ENCODE data around the gene GLA. TPM values are rescaled to one million over a fixed set of nuclear protein-coding genes. Genes with fewer than 3 reads are reported as not detected.

The GLA gene
- total and polyA plus RNA-seq, 9 of the 15 experiments (the other 6 are each of a cell fraction or from before 2014, with no cell fraction given), result 41.7 to 146 (median 73.8) TPM

DNA sequence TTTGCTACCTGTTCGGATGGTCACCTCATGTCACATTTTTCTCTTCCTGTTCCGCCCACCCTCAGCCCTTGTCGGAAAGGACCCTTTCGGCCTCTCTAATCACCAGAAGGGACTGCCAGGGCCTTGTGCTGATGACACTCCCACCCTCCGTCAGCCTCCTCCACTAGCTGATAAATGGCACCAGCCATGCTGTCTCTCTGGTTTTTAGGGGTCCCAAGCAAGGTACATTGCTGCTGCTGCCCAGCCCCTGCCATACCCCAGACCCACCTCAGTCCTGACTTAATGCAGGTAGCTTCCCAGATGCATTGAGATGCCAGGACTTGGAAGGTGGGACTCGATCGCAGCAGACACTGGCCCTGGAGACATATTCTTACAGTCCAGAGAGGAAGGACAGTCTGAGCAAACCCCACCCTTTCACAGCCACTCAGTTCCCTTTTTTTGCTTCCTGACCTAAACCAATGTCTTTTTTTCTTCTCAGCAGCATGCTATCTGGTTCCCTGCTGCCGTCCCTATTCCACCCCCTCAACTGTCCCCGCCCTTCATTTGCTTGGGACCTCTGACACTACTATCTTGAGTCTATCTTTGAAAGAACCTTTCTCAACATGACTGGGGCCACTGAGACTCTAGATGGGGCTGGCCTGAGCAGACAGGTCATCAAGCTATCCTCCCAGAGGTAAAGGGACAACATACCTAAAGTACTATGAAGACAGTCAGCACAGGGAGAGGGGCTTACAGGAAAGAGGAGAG is 21.8 kb downstream of the GLA start, which contains the start of gene BTK (continued):
- TF ChIP-seq, protein P1, sequence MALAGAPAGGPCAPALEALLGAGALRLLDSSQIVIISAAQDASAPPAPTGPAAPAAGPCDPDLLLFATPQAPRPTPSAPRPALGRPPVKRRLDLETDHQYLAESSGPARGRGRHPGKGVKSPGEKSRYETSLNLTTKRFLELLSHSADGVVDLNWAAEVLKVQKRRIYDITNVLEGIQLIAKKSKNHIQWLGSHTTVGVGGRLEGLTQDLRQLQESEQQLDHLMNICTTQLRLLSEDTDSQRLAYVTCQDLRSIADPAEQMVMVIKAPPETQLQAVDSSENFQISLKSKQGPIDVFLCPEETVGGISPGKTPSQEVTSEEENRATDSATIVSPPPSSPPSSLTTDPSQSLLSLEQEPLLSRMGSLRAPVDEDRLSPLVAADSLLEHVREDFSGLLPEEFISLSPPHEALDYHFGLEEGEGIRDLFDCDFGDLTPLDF (CRISPR knock-in tag; IDR thresholded peaks at IDR 0.05), result no peak
- TF ChIP-seq, protein P2, sequence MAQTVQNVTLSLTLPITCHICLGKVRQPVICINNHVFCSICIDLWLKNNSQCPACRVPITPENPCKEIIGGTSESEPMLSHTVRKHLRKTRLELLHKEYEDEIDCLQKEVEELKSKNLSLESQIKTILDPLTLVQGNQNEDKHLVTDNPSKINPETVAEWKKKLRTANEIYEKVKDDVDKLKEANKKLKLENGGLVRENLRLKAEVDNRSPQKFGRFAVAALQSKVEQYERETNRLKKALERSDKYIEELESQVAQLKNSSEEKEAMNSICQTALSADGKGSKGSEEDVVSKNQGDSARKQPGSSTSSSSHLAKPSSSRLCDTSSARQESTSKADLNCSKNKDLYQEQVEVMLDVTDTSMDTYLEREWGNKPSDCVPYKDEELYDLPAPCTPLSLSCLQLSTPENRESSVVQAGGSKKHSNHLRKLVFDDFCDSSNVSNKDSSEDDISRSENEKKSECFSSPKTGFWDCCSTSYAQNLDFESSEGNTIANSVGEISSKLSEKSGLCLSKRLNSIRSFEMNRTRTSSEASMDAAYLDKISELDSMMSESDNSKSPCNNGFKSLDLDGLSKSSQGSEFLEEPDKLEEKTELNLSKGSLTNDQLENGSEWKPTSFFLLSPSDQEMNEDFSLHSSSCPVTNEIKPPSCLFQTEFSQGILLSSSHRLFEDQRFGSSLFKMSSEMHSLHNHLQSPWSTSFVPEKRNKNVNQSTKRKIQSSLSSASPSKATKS (CRISPR knock-in tag; IDR thresholded peaks at IDR 0.05), result no peak
- TF ChIP-seq CREBBP (IDR thresholded peaks at IDR 0.05; ENCODE audit: low read depth, low read length) (no peak), NEUROD1 (IDR thresholded peaks at IDR 0.05; ENCODE audit: borderline replicate concordance, low read depth, low read length, partially characterized antibody) (no peak), NFE2 (IDR thresholded peaks at IDR 0.05; ENCODE audit: low read depth) (no peak), HMG20B (CRISPR knock-in tag; IDR thresholded peaks at IDR 0.05) (no peak), TFAM (CRISPR knock-in tag; conservative IDR thresholded peaks at IDR 0.05) (no peak), NRF1 (conservative IDR thresholded peaks at IDR 0.05 in 1 of 2, IDR thresholded peaks at IDR 0.05 in 1 of 2) (peak; percentile 44 to 61; a peak in 3 of 4 replicates), NCOA1 (IDR thresholded peaks at IDR 0.05; ENCODE audit: low read depth) (no peak), STAT5B (CRISPR knock-in tag; IDR thresholded peaks at IDR 0.05) (no peak), ZNF717 (CRISPR knock-in tag; IDR thresholded peaks at IDR 0.05) (no peak), GTF2F1 (IDR thresholded peaks at IDR 0.05; ENCODE audit: low read depth, low read length) (no peak), RFX7 (CRISPR knock-in tag; IDR thresholded peaks at IDR 0.05) (no peak), MTA2 (IDR thresholded peaks at IDR 0.05; ENCODE audit: low read depth) (no peak), LCOR (CRISPR knock-in tag; IDR thresholded peaks at IDR 0.05) (no peak), BCOR (IDR thresholded peaks at IDR 0.05) (no peak), NCOR1 (IDR thresholded peaks at IDR 0.05) (peak; percentile 66), ERF (CRISPR knock-in tag; IDR thresholded peaks at IDR 0.05) (no peak), FOSL1 (tag; conservative IDR thresholded peaks at IDR 0.05) (peak; percentile 26; the same call in 1 of the 2 replicates)
- TF ChIP-seq, protein P3, sequence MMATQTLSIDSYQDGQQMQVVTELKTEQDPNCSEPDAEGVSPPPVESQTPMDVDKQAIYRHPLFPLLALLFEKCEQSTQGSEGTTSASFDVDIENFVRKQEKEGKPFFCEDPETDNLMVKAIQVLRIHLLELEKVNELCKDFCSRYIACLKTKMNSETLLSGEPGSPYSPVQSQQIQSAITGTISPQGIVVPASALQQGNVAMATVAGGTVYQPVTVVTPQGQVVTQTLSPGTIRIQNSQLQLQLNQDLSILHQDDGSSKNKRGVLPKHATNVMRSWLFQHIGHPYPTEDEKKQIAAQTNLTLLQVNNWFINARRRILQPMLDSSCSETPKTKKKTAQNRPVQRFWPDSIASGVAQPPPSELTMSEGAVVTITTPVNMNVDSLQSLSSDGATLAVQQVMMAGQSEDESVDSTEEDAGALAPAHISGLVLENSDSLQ (IDR thresholded peaks at IDR 0.05), result peak; percentile 74
- TF ChIP-seq, protein P4, sequence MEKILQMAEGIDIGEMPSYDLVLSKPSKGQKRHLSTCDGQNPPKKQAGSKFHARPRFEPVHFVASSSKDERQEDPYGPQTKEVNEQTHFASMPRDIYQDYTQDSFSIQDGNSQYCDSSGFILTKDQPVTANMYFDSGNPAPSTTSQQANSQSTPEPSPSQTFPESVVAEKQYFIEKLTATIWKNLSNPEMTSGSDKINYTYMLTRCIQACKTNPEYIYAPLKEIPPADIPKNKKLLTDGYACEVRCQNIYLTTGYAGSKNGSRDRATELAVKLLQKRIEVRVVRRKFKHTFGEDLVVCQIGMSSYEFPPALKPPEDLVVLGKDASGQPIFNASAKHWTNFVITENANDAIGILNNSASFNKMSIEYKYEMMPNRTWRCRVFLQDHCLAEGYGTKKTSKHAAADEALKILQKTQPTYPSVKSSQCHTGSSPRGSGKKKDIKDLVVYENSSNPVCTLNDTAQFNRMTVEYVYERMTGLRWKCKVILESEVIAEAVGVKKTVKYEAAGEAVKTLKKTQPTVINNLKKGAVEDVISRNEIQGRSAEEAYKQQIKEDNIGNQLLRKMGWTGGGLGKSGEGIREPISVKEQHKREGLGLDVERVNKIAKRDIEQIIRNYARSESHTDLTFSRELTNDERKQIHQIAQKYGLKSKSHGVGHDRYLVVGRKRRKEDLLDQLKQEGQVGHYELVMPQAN (IDR thresholded peaks at IDR 0.05; ENCODE audit: borderline replicate concordance), result no peak
- TF ChIP-seq, protein P5, sequence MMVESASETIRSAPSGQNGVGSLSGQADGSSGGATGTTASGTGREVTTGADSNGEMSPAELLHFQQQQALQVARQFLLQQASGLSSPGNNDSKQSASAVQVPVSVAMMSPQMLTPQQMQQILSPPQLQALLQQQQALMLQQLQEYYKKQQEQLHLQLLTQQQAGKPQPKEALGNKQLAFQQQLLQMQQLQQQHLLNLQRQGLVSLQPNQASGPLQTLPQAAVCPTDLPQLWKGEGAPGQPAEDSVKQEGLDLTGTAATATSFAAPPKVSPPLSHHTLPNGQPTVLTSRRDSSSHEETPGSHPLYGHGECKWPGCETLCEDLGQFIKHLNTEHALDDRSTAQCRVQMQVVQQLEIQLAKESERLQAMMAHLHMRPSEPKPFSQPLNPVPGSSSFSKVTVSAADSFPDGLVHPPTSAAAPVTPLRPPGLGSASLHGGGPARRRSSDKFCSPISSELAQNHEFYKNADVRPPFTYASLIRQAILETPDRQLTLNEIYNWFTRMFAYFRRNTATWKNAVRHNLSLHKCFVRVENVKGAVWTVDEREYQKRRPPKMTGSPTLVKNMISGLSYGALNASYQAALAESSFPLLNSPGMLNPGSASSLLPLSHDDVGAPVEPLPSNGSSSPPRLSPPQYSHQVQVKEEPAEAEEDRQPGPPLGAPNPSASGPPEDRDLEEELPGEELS (CRISPR knock-in tag; IDR thresholded peaks at IDR 0.05; ENCODE audit: borderline replicate concordance), result no peak

Measured in K562 (cell line).